Stimulated activated CD4-positive, alpha-beta T cell treated with anti-CD3 and anti-CD28 coated beads, Interleukin-1b, Interleukin-23, amount 100 ng/mL, for 4 hours (primary cell): ENCODE results near the gene IL16.
"Not testable (repeated sequence)": the region's sequence is repeated elsewhere in the genome, so short reads cannot be mapped to it uniquely, and the experiment has no call there.

Source experiments
- DNase-seq, 2 donors: peaks; one replicate each; pipeline ENCODE4 v3.0.0-alpha.2; 2020; ENCODE audit warnings: low read depth in 2 of 2

Gene IL16

DNA sequence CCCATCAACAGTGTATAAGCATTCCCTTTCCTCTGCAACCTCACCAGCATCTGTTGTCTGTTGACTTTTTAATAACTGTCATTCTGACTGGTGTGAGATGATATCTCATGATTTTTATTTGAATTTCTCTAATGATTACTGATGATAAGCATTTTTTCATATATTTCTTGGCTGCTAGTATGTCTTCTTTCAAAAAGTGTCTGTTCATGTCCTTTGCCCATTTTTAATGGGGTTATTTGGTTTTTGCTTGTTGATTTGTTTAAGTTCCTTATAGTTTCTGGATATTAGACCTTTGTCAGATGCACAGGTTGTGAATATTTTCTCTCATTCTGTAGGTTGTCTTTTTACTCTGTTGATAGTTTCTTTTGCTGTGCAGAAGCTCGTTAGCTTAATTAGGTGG is 11.3 kb downstream of the IL16 start:
- DNase-seq: not testable (repeated sequence)

DNA sequence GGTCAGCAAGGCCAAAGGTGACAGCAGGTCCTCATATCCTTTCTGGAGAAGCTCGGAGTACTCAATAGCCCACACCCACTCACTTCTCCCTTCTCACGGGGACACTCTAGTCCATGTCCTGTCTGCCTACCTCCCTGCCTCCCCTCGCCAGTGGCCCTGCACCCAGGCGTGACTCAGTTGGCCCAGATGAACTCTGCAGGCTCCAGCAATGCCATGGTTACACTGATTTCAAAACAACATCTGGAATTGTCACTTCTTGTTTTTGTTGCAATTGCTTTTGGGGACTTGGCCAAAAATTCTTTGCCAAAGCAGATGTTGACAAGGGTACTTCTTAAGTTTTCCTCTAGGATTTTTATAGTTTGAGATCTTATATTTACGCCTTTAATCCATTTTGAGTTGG is 13.0 kb downstream of the IL16 start:
- DNase-seq: no peak

DNA sequence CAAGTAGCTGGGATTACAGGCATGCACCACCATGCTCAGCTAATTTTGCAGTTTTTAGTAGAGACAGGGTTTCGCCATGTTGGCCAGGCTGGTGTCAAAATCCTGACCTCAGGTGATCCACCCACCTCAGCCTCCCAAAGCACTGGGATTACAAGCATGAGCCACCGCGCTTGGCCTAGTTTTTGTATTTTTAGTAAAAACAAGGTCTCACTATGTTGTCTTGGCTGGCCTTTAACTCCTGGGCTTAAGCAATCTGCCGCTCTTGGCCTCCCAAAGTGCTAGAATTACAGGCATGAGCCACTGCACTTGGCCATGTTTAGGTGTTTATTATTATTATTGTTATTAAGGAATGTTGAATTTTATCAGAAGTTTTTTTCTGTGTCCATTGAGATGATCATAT is 14.7 kb downstream of the IL16 start:
- DNase-seq: no peak

DNA sequence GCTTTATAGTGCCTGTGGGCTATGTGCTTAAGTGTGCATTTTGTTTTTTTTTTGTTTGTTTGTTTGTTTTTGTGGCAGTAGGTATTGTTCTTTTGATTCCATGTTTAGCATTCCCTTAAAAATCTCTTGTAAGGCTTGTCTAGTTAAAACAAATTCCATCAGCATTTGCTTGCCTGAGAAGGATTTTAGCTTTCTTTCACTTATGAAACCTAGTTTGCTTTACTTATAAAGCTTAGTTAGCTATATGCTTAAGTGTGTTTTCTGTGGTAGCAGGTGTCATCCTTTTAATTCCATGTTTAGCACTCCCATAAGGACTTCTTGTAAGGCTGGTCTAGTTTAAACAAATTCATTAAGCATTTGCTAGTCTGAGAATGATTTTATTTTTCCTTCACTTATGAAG is 17.3 kb downstream of the IL16 start:
- no peak for DNase-seq

DNA sequence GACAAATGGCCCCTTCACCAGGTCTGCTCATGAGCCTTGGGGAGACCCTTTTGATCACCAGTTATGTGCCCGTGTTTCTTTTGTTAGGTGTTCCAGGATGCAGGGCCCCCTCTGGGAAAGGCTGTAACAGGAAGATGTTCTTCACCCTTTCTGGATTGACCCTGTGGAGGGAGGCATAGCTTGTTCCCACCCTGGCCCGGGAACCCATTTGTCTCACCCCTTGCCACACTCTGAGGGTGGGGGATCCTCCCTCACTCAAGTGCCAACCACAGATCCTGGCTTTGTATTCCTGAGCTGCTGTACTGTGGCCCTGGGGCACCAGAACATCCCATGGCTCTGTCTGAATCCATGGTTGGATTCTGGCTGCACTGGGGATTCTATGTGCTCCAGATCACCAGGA is 18.9 kb downstream of the IL16 start:
- DNase-seq: no peak

DNA sequence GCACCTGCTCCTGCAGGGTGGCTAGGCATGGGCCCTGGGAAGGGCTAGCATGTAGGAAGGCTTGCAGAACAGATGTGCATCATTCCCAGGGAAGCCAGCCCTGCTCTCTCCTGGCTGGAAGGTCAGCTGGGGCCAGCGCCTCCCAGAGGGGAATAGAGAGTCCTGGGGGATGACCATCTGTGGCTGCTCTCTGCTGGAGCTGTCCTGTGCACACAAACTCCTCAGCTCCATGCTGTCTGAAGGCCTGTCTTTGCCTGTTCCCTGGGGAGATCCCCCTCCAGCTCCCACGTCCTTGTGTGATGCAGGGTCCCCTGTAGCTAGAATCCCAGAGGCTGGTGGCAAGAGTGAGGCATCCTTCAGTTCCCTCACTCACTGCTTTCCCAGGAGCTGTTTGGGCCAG is 19.3 kb downstream of the IL16 start:
- DNase-seq: no peak

DNA sequence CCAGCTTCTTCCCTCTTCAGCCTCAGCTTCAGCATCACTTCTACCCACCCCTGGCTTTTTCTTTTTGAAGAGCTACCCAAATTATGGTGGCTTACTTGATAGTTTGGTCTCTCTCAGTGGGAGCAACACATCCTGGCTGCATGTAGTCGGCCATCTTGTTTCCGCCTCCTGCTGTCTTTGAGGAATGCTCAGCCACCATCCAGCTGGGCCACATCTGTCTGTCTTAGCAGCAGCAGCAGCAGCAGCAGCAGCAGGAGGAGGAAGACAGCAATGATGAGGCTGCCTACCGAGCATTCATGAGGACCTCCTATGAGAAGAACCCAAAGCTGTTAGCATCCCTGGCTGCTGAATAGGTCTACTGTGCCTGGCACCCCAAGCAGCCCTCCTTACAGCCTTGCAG is 19.7 kb downstream of the IL16 start:
- no peak for DNase-seq

DNA sequence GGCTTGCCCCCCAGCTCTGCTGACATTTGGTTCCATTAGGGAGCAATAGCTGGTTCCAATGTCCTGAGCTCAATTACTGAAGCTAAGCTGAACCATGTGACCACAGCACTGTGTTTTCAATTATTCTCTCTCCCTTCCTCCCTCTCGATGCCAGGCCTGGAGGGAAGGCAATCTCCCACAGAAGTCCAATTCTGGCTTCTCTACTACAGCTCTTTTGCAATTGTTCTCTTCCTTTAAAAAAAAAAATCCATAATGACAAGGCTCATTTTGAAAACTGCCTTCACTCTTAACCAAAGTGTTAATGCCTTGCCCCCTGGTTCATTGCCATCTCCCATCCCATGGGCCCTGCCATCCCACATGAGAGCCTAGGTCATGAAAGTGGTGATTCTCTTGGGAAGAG is 24.8 kb downstream of the IL16 start:
- DNase-seq: no peak

DNA sequence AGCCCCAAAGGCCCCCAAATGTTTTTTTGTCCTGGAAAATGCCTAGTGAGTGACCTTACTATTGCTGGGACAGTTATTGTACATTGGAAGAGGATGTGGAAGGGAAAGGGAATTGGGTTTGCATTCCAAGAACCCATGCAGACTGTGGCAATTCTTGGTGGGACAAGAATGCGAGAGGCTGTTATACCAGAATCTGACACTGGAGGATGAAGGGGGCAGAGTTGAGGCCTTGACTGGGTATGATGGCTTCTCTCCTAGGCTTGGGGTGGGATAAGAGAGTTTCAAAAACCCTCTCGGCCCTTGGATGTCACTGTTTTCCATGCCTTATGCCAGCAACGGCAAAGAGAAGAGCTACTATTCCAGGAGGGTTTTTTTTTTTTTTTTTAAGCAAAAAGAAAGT is 25.3 kb downstream of the IL16 start:
- DNase-seq: no peak

DNA sequence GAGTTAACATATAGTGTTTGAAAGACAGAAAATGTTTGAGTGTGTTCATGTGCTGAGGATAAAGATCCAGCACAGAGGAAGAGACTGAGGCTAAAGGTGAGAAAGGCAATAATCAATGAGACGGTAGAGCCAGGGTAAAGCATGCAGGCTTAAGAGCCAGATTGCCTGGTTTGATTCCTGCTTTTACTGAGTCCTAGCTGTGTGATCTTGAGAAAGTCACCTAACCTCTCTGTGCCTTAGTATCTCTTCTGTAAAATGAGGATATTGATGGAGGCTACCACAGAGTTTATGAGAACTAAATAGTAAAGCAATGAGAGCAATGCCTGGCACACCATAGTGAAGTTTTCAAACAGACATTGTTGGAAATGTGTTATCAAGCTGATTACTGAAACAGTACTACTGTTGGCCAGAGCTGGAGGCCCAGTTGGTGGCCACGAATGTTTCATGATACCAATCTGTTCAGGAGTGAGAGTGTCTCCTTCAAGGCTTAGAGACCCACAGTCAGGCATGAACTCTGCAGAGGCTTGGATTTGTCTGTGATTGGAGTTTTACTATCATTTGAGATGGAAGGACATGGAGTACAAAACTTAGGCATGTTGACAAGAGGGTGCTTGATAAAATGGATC is 26.8 kb downstream of the IL16 start:
- DNase-seq: no peak

DNA sequence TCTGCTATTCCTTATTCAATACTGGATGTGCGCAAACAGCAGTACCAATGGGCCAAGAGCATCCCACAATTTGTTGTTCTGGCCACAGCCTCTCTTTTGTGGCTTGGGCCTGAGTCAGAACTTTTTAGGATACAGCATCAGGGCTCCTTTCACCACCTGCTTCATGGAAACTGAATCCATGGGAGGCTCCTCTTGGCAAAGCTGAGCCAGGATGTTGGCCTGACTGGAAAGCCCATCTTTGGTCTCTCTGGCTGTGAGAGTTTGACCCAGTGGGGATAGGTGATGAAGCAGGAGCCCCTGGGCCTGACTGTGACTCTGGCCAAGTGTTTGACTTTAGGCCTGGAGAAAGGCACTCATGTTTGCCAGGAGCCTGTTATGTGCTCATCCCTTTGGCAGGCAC is 27.6 kb downstream of the IL16 start:
- DNase-seq: no peak

DNA sequence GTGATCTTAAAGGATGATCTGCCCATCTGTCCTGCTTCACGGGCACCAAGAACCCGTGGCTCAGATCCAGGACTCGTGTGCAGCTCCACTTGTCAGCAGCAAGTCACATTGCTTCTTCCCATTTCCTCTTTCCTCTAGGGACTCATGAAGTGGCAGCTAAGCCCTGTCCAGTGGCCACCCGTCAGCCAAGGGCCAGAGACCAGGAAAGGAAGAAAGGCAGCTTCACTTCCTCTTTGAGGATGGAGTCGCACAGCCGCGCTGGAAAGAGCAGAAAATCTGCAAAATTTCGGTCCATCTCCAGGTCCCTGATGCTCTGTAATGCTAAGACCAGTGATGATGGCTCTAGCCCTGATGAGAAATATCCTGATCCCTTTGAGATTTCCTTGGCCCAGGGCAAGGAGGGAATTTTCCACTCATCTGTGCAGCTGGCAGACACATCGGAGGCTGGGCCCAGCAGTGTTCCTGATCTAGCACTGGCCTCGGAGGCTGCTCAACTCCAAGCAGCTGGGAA is 28.5 kb downstream of the IL16 start:
- no peak for DNase-seq

DNA sequence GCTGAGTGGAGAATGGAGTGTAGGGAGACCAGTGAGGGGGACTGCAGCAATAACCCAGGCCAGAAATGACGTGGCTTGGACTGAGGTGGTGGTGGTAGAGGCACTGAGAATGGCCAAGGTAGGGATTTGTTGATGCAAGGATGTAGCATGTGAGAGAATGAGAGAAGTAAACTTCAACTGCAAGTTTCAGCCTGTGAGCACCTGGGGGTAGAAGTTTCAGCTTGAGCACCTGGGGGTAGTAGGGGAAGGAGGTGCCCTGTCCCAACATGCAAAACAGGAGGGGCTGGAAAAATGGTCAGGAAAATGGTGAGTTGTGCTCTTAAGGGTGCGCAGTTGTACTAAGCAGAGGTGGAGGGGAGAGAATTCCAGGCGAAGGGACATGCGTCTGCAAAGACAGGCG is 31.0 kb downstream of the IL16 start:
- no peak for DNase-seq

DNA sequence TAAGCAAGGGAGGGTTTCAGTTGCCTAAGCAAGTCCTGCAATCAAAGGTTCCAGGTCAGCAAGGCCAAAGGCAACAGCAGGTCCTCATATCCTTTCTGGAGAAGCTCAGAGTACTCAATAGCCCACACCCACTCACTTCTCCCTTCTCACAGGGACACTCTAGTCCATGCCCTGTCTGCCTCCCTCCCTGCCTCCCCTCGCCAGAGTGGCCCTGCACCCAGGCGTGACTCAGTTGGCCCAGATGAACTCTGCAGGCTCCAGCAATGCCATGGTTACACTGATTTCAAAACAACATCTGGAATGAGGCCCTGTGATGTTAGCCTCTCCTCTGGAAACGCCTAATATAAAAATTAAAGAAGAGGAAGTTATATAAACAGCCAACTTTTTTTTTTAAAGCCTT is 32.9 kb downstream of the IL16 start:
- DNase-seq: no peak

DNA sequence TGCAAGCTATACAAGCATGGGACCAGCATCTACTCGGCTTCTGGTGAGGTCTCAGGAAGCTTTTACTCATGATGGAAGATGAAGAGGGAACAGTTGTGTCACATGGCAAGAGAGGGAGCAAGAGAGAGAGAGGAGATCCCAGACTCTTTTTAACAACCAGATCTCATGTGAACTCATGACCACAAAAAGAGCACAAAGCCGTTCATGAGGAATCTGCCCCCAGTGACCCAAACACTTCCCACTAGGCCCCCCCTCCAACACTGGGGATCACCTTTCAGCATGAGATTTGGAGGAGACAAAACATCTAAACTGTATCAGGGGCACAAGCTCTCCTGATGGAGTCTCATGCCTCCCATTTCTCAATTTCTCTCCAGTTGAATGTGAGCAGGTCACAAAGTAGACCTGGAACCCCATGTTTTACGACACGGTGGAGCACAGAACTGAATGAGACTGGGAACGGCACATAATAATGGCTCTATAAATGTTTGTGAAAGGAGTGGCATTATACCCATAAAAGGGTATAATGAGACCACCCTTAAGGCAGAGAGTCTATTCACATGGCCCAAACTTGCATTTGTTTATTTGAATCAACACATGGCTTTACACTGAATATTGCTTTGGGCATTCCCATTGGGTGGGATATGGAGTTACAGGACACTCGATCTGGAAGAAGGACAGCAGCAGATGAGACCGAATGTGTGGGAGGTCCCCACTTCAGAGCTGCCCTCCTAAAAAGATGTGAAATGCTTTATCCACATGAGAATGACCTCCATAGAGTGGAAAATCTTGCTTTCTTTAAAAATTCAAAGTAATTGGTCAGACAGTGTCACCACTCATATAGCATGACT is 38.8 kb downstream of the IL16 start:
- DNase-seq: no peak

DNA sequence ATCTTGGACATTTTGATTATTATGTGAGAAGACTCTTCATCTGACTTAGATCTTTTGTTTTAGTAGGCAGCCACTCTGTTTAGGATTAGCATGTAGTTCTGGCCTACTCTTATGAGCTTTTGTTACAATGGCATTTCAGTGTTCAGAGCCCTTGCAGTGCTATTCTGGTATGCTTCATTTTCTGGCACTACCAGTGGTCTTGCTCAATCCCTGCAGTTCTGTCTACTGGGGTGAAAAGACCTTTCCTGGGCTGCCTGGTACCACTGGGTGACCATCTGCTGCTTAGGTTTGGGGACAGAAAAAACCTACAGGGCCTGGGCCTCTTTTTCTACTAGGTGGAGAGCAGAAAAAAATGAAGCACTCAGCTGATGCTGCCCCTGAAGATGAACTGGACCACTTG is 42.5 kb downstream of the IL16 start:
- DNase-seq: no peak

DNA sequence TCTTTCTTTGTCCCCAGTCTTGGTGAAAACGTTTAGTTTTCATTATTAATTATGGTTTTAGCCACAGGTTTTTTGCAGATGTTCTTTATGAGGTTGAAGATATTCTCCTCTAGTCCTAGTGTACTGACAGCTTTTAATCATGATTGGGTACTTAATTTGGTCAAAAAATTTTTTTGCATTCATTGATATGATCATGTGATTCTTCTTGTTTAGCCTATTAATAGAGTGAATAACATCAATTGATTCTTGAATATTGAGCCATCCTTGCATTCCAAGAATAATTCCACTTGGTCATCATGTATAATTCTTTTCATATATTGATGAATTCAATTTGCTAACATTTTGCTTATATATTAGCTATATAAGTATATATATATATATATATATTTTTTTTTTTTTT is 46.1 kb downstream of the IL16 start:
- no peak for DNase-seq

DNA sequence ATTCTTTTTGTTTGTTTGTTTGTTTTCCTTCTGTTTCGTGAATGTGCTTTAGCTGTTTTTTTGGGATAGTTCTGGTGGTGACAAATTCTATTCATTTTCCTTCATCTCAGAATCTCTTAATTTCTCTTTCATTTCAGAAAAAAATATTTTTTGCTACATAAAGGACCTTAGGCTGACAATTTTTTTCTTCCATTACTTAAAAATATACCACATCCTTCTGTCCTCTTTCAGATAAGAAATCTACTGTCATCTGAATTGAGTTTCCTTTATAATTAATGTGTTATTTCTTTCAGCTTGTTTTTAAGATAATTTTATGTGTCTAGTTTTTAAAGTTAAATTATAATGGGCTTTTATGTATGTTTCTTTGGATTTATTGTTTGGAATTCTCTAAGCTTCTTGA is 47.6 kb downstream of the IL16 start:
- no peak for DNase-seq

DNA sequence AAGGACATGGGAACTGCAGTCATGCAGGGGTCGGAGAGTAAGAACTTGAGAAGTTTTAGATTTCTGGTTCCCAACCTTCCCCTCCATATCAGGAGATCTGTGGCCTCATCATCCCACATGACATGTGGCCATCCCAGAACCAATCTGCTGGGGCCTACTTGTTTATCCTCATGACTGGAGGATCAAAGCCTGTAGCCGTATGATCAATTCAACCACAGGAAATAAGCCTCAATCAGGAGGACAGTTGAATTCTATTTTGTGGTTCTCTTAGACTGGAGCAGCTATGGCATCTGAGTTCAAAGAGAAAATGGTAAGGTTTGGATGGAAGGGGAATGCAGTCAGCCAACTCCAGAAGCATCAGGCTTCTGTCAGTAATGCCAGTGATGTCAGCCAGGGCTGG is 57.2 kb downstream of the IL16 start:
- DNase-seq: no peak

DNA sequence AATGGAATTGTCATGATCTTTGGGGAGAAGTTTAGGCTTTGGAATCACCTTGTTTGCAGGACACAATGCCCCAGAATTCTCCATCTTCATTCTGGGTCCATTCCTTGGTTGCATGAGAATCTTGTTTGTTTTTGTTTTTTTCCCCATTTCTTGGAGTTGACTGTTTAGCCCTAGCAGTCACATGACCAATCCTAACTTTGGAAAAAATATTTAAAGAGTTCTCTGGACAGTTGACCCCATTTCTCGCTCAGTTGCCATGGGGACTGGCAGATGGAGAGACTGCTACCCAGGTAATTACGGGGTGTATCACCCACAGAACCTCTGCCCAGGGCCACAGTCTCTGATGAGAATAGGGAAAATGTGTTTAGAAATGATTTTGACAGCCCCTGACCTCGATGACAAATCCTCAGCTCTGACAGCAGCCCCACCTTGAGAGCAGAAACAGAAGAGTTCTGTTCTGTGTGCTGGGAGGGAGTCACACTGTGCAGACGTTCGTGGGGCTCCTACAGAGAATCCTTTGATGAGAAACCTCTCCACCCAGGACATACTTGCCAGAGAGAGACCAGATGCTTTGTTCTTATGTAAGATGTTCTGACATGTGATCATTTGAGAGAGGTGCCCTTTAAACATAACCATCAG is 57.7 kb downstream of the IL16 start:
- DNase-seq: no peak

DNA sequence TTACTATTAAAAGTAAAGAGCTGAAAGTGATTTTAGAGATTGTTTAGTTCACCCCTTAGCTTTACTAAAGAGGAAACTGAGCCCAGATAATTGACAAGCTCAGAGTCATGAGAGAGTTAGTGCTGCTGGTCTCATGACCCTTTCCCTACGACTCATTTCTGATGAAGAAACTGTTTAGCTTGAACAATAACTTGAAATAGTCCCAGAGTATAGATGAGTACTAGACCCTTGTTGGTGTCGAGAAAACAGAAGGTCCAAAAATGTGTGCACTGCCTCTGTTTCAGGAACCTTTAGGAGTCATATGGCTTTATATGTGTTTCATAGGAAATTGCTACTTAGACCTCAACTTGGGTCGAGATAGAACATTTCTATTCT is 58.2 kb downstream of the IL16 start:
- DNase-seq: no peak

DNA sequence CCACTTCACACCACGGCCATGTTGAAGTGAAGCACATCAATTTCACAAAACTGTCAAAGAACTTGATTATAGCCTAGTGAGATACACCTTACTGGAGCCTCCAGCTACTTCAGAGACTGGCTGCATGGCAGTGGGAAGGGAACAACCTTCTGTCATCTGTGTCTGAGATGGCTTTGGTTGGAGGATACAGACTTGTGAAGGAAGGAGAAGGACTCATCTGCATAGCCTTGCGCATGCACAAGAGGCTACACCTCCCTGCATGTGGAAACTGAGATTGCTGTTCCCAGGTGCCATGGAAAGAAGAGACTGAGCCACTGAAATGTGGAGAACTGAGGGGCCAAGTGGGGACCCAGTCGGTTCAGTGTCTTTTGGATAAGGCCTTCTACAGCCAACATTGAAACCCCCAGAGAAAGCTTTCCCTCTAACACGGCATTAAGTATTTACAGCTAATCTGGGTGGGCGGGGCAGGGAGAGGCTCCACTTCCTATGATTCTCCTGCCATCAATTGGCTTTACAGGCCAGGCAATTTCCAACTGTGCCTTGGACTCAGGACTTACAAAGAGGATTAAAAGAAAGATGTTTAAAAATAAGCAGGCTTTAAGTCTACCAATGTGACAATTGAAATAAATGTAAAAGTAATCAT is 58.8 kb downstream of the IL16 start:
- no peak for DNase-seq

DNA sequence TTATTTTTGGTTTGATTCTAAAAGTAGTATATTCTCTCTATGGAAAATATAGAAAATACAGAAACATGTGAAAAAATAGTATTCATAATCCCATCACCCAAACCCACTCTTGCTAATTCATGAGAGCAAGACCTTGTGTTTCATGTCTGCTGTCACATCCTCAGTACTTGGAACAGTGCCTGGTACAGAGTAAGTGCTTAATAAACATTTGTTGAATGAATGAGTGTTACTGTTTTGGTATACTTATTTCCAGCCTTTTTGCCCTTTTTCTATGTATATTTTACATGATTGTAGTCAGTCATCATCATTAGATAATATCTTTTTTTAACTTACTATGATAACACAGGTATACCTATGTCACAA is 59.3 kb downstream of the IL16 start:
- DNase-seq: no peak
